DMS114 treated with DMSO at 0.1 percent for 48 hours (cell line): ENCODE data around the gene LRAT.
A peak's percentile ranks its signal among the peaks of the same experiment; 100 is the strongest.

Experiments
- DNase-seq: peaks from one replicate; lab custom pipeline; 2025; ENCODE audit not compliant: unreplicated experiment; lab: John Stamatoyannopoulos, UW

The LRAT gene

GRCh38 chr4:154760895-154761294 lies 17.1 kb downstream of the LRAT start:
- no peak for DNase-seq

- no peak for DNase-seq
These were observed 34.5 kb downstream of the LRAT start for GRCh38 chr4:154778264-154778663.

GRCh38 chr4:154779362-154779947 lies 35.7 kb downstream of the LRAT start:
- DNase-seq: peak; percentile 43

GRCh38 chr4:154781126-154781982 lies 37.6 kb downstream of the LRAT start, which contains the start of gene RBM46:
RBM46 (plus strand) TSS chr4:154781272; CDS start chr4:154796753, 15,481 bp downstream.
- DNase-seq: peak; percentile 24

- no peak for DNase-seq
These were observed 38.1 kb downstream of the LRAT start for GRCh38 chr4:154781983-154782293.
